HepG2 (cell line): ENCODE results near the gene HBA2. TPM values are rescaled to one million over a fixed set of nuclear protein-coding genes. Genes with fewer than 3 reads are reported as not detected.

Experiments
- CHD4 ChIP-seq: fragments of 200-600 bp; sonication (generic); IDR thresholded peaks from 2 replicates; pipeline ENCODE4 v1.7.0; 2017; ENCODE audit warnings: mild to moderate bottlenecking, low read length, borderline replicate concordance
- CREB1 ChIP-seq, 2 experiments: fragments of 450-650 bp in 1 of 2; IDR thresholded peaks; 2 replicates each; pipeline ENCODE4 v1.6.1; 2016 to 2017; ENCODE audit warnings: control low read depth in 1 of 2, mild to moderate bottlenecking in 1 of 2, missing compliant biosample characterization in 1 of 2, missing genetic modification characterization in 1 of 2
- CSRNP1 ChIP-seq: sonication (generic); formaldehyde crosslinking; IDR thresholded peaks from 2 replicates; pipeline ENCODE4 v1.8.1; 2023; ENCODE audit warnings: mild to moderate bottlenecking, missing genetic modification reagents
- EHMT2 ChIP-seq: fragments of 200-600 bp; sonication (generic); IDR thresholded peaks from 2 replicates; pipeline ENCODE4 v1.7.0; 2017; ENCODE audit warnings: antibody characterized with exemption, low read depth, low read length, borderline replicate concordance
- HINFP ChIP-seq: sonication (generic); formaldehyde crosslinking; IDR thresholded peaks from 2 replicates; pipeline ENCODE4 v1.4.0; 2020; ENCODE audit warnings: low read depth, mild to moderate bottlenecking, missing genetic modification reagents
- HNRNPH1 ChIP-seq: fragments of 200-400 bp; formaldehyde crosslinking; optimal IDR thresholded peaks from 2 replicates; pipeline ENCODE3; 2017; ENCODE audit warnings: mild to moderate bottlenecking, low read depth, low read length
- KDM1A ChIP-seq: IDR thresholded peaks from 2 replicates; pipeline ENCODE4 v1.6.1; 2016; ENCODE audit warnings: missing compliant biosample characterization
- MTERF4 ChIP-seq: sonication (generic); formaldehyde crosslinking; IDR thresholded peaks from 2 replicates; pipeline ENCODE4 v1.8.0; 2023; ENCODE audit warnings: mild to moderate bottlenecking, missing genetic modification reagents
- RARG ChIP-seq: sonication (generic); formaldehyde crosslinking; IDR thresholded peaks from 2 replicates; pipeline ENCODE4 v1.4.0; 2020; ENCODE audit warnings: low read depth, mild to moderate bottlenecking, missing genetic modification reagents
- SAP130 ChIP-seq: IDR thresholded peaks from 2 replicates; pipeline ENCODE4 v1.6.1; 2016; ENCODE audit warnings: low read depth
- SPEN ChIP-seq: sonication (generic); formaldehyde crosslinking; IDR thresholded peaks from 2 replicates; pipeline ENCODE4 v1.5.1; 2020; ENCODE audit warnings: low read depth, mild to moderate bottlenecking, missing genetic modification reagents
- ZBED4 ChIP-seq: sonication (generic); formaldehyde crosslinking; IDR thresholded peaks from 2 replicates; pipeline ENCODE4 v1.4.0; 2020; ENCODE audit warnings: missing genetic modification reagents, borderline replicate concordance
- ZBTB2 ChIP-seq: sonication (generic); formaldehyde crosslinking; IDR thresholded peaks from 2 replicates; pipeline ENCODE4 v1.8.0; 2022; ENCODE audit warnings: low read depth, missing genetic modification reagents
- ZNF136 ChIP-seq: sonication (generic); formaldehyde crosslinking; IDR thresholded peaks from 2 replicates; pipeline ENCODE4 v1.8.1; 2022; ENCODE audit warnings: low read depth, mild to moderate bottlenecking, moderate library complexity, missing genetic modification reagents
- ZNF138 ChIP-seq: sonication (generic); formaldehyde crosslinking; IDR thresholded peaks from 2 replicates; pipeline ENCODE4 v1.5.0; 2020; ENCODE audit warnings: mild to moderate bottlenecking, low read depth, missing genetic modification reagents
- ZNF224 ChIP-seq: sonication (generic); formaldehyde crosslinking; IDR thresholded peaks from 2 replicates; pipeline ENCODE4 v1.5.0; 2020; ENCODE audit warnings: mild to moderate bottlenecking, missing genetic modification reagents
- ZNF775 ChIP-seq: sonication (generic); formaldehyde crosslinking; IDR thresholded peaks from 2 replicates; pipeline ENCODE4 v1.4.0; 2020; ENCODE audit warnings: missing genetic modification reagents, mild to moderate bottlenecking, moderate library complexity, borderline replicate concordance
- ZNF776 ChIP-seq: sonication (generic); formaldehyde crosslinking; IDR thresholded peaks from 2 replicates; pipeline ENCODE4 v1.4.0; 2020; ENCODE audit warnings: mild to moderate bottlenecking, missing genetic modification reagents
- polyA plus RNA-seq, 8 experiments: library from polyadenylated mRNA; depleted of rRNA in 3 of 8; stranded (reverse) in 7 of 8; unstranded in 1 of 8; fragments of >200 nt; fragmentation: Illumina TruSeq in 4 of 8; extraction: Trizol in 4 of 8; gene quantifications; 2 replicates each; pipeline versions ENCODE4 v1.2.1 to v1.2.3, GENCODE V29; 2011 to 2016; ENCODE audit warnings: low read depth in 4 of 8, missing spikeins in 1 of 8, mixed read lengths in 1 of 8; ENCODE audit not compliant: insufficient read depth in 1 of 8
- total RNA-seq, 5 experiments: library from RNA; depleted of rRNA; stranded (reverse); fragments of >200 nt; fragmentation: Illumina TruSeq; extraction: Trizol; gene quantifications; 2 replicates each; pipeline ENCODE4 v1.2.3, GENCODE V29; 2016; ENCODE audit warnings: low read depth in 1 of 5

HBA2 gene
- total and polyA plus RNA-seq, 2 of the 13 experiments (the other 11 are each of a cell fraction or from before 2014, with no cell fraction given): not detected

- TF ChIP-seq HINFP (CRISPR knock-in tag): peak; percentile 95
- TF ChIP-seq ZNF138 (CRISPR knock-in tag): peak; percentile 98
- no peak for TF ChIP-seq KDM1A
- TF ChIP-seq ZNF776 (CRISPR knock-in tag): peak; percentile 100
- peak; percentile 99 for TF ChIP-seq MTERF4 (CRISPR knock-in tag)
- peak; percentile 71; the same call in 1 of the 2 replicates for TF ChIP-seq ZNF136 (CRISPR knock-in tag)
- no peak for TF ChIP-seq CHD4
- peak; percentile 99 for TF ChIP-seq CSRNP1 (CRISPR knock-in tag)
- peak; percentile 94 for TF ChIP-seq ZNF775 (CRISPR knock-in tag)
- no peak for TF ChIP-seq CREB1 (IDR thresholded peaks at IDR 0.05)
- no peak for TF ChIP-seq CREB1 (CRISPR knock-in tag; IDR thresholded peaks at IDR 0.05)
- TF ChIP-seq EHMT2: no peak
- peak; percentile 96 for TF ChIP-seq ZNF224 (CRISPR knock-in tag)
- no peak for TF ChIP-seq HNRNPH1
- peak; percentile 92 for TF ChIP-seq ZBTB2 (CRISPR knock-in tag)
- 0 out of 2 replicates have a peak, but pooled peaks have one; percentile 39 for TF ChIP-seq RARG (CRISPR knock-in tag)
- TF ChIP-seq ZBED4 (CRISPR knock-in tag): peak; percentile 93; the same call in 1 of the 2 replicates
- peak; percentile 86 for TF ChIP-seq SPEN (CRISPR knock-in tag)
- peak; percentile 79 for TF ChIP-seq SAP130 (CRISPR knock-in tag)
Observed at GRCh38 chr16:180681-181564, 8.2 kb downstream of the HBA2 start (continued).
